ENCODE measurements around the gene DMRTA2. TPM values are rescaled to one million over a fixed set of nuclear protein-coding genes. Genes with fewer than 3 reads are reported as not detected.

Gene DMRTA2
- total RNA-seq, 1 donor from 2014 or later = not detected

DNA sequence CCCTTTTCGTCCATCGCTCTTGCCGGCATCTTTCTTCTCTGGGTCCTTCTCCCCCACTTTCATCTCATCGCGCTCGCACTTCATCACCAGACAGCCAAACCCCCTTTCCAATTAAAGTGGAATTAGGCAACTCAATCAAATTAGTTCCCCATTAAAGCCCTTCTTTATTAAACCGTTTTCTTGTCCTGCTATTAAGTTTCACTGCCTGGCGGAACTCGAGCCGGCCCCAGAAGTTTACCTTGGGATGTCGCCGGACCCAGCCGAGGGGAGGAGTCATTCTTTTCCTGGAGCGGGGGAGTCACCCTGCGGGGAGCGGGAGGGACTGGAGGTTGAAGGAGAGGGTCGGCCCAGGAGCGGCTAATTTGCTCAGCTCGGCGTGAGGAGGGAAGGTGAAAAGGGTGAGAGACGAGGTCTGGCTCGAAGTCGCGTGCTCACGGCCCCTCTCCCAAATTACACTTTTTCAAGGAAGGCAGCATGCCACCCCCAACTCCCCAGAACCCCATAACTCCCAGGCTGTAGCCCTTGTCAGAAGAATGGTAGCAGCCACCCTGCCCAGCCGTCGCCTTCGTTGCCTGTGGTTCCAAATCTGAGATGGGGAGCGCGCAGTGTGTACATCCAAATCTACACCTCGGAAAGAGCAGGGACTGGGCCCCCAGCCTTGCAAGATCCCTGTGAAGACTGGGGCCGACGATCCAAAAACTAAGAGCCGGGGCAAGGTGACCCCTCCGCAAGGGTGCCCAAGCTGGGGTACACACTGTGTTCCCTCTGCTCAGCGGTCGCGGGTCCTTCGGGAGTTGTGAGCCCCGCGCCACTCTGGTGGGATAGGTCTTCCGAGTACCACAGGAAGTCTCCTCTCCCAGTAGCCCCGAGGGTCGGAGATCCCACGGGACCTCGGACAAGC is 6.4 kb downstream of the DMRTA2 start:
- no peak overlapping the region for H3K27ac Mint-ChIP-seq (ENCODE audit: unreplicated experiment)
- TF ChIP-seq, protein P1, sequence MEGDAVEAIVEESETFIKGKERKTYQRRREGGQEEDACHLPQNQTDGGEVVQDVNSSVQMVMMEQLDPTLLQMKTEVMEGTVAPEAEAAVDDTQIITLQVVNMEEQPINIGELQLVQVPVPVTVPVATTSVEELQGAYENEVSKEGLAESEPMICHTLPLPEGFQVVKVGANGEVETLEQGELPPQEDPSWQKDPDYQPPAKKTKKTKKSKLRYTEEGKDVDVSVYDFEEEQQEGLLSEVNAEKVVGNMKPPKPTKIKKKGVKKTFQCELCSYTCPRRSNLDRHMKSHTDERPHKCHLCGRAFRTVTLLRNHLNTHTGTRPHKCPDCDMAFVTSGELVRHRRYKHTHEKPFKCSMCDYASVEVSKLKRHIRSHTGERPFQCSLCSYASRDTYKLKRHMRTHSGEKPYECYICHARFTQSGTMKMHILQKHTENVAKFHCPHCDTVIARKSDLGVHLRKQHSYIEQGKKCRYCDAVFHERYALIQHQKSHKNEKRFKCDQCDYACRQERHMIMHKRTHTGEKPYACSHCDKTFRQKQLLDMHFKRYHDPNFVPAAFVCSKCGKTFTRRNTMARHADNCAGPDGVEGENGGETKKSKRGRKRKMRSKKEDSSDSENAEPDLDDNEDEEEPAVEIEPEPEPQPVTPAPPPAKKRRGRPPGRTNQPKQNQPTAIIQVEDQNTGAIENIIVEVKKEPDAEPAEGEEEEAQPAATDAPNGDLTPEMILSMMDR (conservative IDR thresholded peaks at IDR 0.05) = no peak
- peaks cover 13% of the 10 kb centered on the region for H3K4me1 Mint-ChIP-seq
- peaks cover 95% of the 10 kb centered on the region for H3K27me3 Mint-ChIP-seq (ENCODE audit: low read depth)
- no peaks in the 10 kb centered on the region for H3K9me3 Mint-ChIP-seq
- no peak overlapping the region for H3K4me3 Mint-ChIP-seq
- DNase-seq (ENCODE audit: low read depth, low spot score) = no peak
- peaks cover 13% of the 10 kb centered on the region for H3K36me3 Mint-ChIP-seq (ENCODE audit: low read depth)

DNA sequence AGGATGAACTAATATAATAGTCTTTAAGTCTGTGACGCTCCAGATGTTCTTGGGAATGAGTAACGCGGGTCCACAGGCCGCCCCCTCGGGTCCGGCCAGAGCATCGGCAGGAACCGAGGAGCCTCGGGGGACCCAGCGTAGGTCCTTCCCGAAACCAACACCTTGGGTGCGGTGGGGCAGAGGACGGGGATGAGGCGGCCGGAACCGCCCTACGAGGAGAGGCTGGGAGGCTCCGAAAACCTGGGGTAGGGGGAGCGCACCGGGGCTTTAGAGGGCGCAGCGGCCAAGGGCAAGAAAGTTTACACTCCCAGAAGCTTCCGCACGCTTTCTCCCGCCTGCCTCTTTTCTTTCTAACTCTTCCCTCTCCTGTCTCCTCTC is 7.1 kb downstream of the DMRTA2 start:
- no peak for DNase-seq (ENCODE audit: low read depth, low spot score)
- no peak overlapping the region for H3K4me3 Mint-ChIP-seq
- peaks cover 11% of the 10 kb centered on the region for H3K4me1 Mint-ChIP-seq
- H3K36me3 Mint-ChIP-seq (ENCODE audit: low read depth) = peaks cover 11% of the 10 kb centered on the region
- TF ChIP-seq, protein P1 (conservative IDR thresholded peaks at IDR 0.05) = no peak
- no peak overlapping the region for H3K27ac Mint-ChIP-seq (ENCODE audit: unreplicated experiment)
- H3K27me3 Mint-ChIP-seq (ENCODE audit: low read depth) = peaks cover 95% of the 10 kb centered on the region
- no peaks in the 10 kb centered on the region for H3K9me3 Mint-ChIP-seq

GRCh38 chr1:50415235-50416149 is 7.8 kb downstream of the DMRTA2 start:
- Mint-ChIP-seq H3K4me3 (no peak overlapping the region), H3K27ac (ENCODE audit: unreplicated experiment) (no peak overlapping the region), H3K36me3 (ENCODE audit: low read depth) (peaks cover 11% of the 10 kb centered on the region), H3K4me1 (peaks cover 10% of the 10 kb centered on the region), H3K9me3 (no peaks in the 10 kb centered on the region), H3K27me3 (ENCODE audit: low read depth) (peaks cover 95% of the 10 kb centered on the region)
- TF ChIP-seq, protein P1 (conservative IDR thresholded peaks at IDR 0.05) = no peak
- no peak for DNase-seq (ENCODE audit: low read depth, low spot score)

- Mint-ChIP-seq H3K36me3 (ENCODE audit: low read depth) (peaks cover 11% of the 10 kb centered on the region), H3K4me1 (peaks cover 4% of the 10 kb centered on the region), H3K27ac (ENCODE audit: unreplicated experiment) (no peak overlapping the region), H3K4me3 (no peak overlapping the region), H3K27me3 (ENCODE audit: low read depth) (peaks cover 95% of the 10 kb centered on the region), H3K9me3 (no peaks in the 10 kb centered on the region)
- no peak for DNase-seq (ENCODE audit: low read depth, low spot score)
- TF ChIP-seq, protein P1 (conservative IDR thresholded peaks at IDR 0.05) = no peak
Observed at GRCh38 chr1:50414853-50415234, 8.4 kb downstream of the DMRTA2 start.

DNA sequence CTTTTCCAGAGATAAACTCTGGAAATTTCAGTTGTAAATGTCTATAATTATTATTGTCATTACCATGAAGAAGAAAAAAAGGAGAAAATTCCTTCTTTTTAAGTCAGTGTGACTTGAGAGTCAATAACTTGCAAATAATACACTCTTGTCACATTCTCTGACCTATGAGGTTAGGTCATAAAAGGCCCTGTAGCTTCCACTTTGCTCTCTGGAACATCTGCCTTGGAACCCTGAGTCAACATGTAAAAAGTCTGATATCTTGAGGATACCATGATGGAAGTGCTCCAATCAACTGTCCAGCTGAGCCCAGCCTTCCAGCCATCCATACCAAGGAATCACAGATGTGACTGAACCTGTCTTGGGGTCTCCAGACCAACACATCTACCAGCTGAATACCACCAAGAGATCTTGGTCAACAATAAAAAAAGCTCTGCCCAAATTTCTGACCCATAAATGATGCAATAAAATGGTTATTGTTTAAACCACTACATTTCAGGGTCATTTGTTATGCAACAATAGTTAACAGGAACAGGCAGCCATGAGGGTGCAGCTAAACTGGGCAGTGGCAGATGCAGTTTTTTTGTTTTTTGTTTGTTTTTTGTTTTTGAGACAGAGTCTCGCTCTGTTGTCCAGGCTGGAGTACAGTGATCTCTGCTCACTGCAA is 10.3 kb downstream of the DMRTA2 start:
- H3K4me3 Mint-ChIP-seq = no peak overlapping the region
- no peak for DNase-seq (ENCODE audit: low read depth, low spot score)
- TF ChIP-seq, protein P1 (conservative IDR thresholded peaks at IDR 0.05) = no peak
- peaks cover 97% of the 10 kb centered on the region for H3K27me3 Mint-ChIP-seq (ENCODE audit: low read depth)
- no peaks in the 10 kb centered on the region for H3K9me3 Mint-ChIP-seq
- H3K36me3 Mint-ChIP-seq (ENCODE audit: low read depth) = peaks cover 11% of the 10 kb centered on the region
- peaks cover 4% of the 10 kb centered on the region for H3K4me1 Mint-ChIP-seq
- H3K27ac Mint-ChIP-seq (ENCODE audit: unreplicated experiment) = no peak overlapping the region

Data from neural crest cell (in vitro differentiated cells).